ENCODE results near the gene FBP2. TPM values are rescaled to one million over a fixed set of nuclear protein-coding genes. Genes with fewer than 3 reads are reported as not detected.
A peak's percentile ranks its signal among the peaks of the same experiment; 100 is the strongest.

The FBP2 gene
- total and polyA plus RNA-seq, 2 of the 8 experiments (the other 6 are each of a cell fraction or from before 2014, with no cell fraction given), result not detected

DNA sequence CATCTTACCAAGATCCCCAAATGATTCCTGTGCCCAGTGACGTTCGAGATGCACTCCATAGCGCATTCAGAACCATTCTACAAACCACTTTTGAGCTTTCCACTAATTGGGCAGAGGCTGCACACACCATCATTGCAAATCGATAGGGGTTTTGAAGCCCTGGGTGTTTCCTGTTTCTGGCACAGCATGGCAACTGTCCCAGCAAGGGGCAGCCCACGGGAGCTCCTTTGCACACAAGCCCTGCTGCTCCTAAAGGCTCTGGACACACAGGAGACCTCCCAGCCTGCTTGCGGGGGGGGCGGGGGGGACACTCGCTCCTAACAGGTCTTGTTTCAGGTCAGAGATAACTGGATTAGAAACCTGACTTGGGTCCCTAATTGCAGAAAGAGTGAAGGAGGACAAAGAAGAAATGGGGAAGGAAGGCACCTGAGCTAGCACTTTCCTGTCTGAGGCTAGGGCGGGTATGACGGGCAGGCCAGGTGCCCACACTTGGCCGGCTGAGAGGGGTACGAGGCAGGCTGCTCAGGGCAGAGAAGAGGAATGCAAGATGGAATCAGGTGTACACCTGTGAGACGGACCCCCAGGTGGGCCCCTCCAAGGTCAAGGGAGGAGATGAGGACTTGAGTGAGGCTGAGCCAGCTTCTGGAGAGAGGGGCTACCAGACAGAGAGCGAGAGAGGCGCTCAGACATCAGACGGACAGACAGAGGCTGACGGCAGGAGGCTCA lies 44.9 kb upstream of the FBP2 start:
- no peaks in the 10 kb centered on the region for H3K79me2 ChIP-seq (ENCODE audit: control insufficient read depth in 1 of 2, insufficient read depth in 2 of 2, low read length in 2 of 2)
- H3K9ac ChIP-seq (replicated peaks in 1 of 4; ENCODE audit: extremely low read depth in 1 of 4, low read depth in 3 of 4, low read length in 3 of 4), result no peak overlapping the region; a peak in 1 of 7 replicates
- H4K5ac ChIP-seq (ENCODE audit: insufficient read length, low read depth, low read length), result no peak overlapping the region
- no peak overlapping the region for H4K91ac ChIP-seq (replicated peaks; ENCODE audit: insufficient read length, low read length)
- H2BK12ac ChIP-seq (ENCODE audit: low read depth, low read length), result no peak overlapping the region; the same call in 1 of the 2 replicates
- CTCF ChIA-PET (ENCODE audit: partially characterized antibody), result interaction anchor here (1.0 to 2.5 kb wide), 8 partner anchors 10 to 43 kb away, joined by 3 to 11 read pairs (median 4); no protein-coding TSS in a partner anchor
- H3K56ac ChIP-seq (replicated peaks; ENCODE audit: insufficient read length, low read depth, low read length), result no peak overlapping the region
- no peak overlapping the region for H2AK5ac ChIP-seq (ENCODE audit: low read depth, low read length)
- no peak for DNase-seq (ENCODE audit: low read depth in 1 of 2, low spot score in 2 of 2)
- peaks cover 16% of the 10 kb centered on the region; the same call in 1 of the 2 replicates for H3K23me2 ChIP-seq (ENCODE audit: low read depth, low read length)
- H2BK15ac ChIP-seq (ENCODE audit: low read length), result no peak overlapping the region
- no peak overlapping the region for H3K14ac ChIP-seq (ENCODE audit: insufficient read length)
- H3K18ac ChIP-seq (ENCODE audit: extremely low read depth, low read length), result peak overlapping the region; percentile 19
- H3K79me1 ChIP-seq (ENCODE audit: low read depth, low read length), result no peaks in the 10 kb centered on the region
- H2BK20ac ChIP-seq (ENCODE audit: low read length), result no peak overlapping the region
- H3K4ac ChIP-seq (replicated peaks; ENCODE audit: insufficient read length, low read depth, low read length), result no peak overlapping the region
- no peak overlapping the region for H3K23ac ChIP-seq (ENCODE audit: insufficient read length)
- no peak overlapping the region for H3K27ac ChIP-seq (ENCODE audit: low read depth, low read length)
- H3K4me1 ChIP-seq (replicated peaks in 1 of 4; ENCODE audit: control insufficient read depth in 3 of 4, insufficient read depth in 4 of 4, low read length in 3 of 4), result peaks cover 3 to 16% (median 8%) of the 10 kb centered on the region in 4 experiments
- no peak for FAIRE-seq
- POLR2A ChIA-PET (ENCODE audit: partially characterized antibody), result interaction anchor here (1.1 to 1.9 kb wide), 3 partner anchors 10 to 84 kb away, joined by 3 to 4 read pairs (median 4); partner anchors contain the start of gene PCAT7
- no peak for TF ChIP-seq EP300 (IDR thresholded peaks at IDR 0.05; ENCODE audit: borderline replicate concordance in 1 of 2, low read depth in 2 of 2, low read length in 2 of 2)
- TF ChIP-seq EZH2 (IDR thresholded peaks at IDR 0.05; ENCODE audit: low read depth, low read length, severe bottlenecking), result peak; percentile 74
- no peaks in the 10 kb centered on the region for H4K20me1 ChIP-seq (replicated peaks in 1 of 2; ENCODE audit: control insufficient read depth in 1 of 2, insufficient read depth in 2 of 2, low read length in 2 of 2)
- H3K4me3 ChIP-seq (ENCODE audit: extremely low read depth in 1 of 4, insufficient read depth in 2 of 4, low read depth in 3 of 4, low read length in 4 of 4), result peak overlapping the region; percentile 39 to 63 (median 54)
- no peak overlapping the region for H4K8ac ChIP-seq (ENCODE audit: extremely low read depth, insufficient read depth, low read length)
- peak overlapping the region; percentile 85 to 89 for H3K4me2 ChIP-seq (ENCODE audit: insufficient read depth in 1 of 2, low read depth in 2 of 2, low read length in 2 of 2)
- no peaks in the 10 kb centered on the region for H3K9me3 ChIP-seq (ENCODE audit: insufficient read depth in 2 of 2, low read depth in 1 of 2, low read length in 1 of 2)
- H3K27me3 ChIP-seq (replicated peaks in 1 of 4; ENCODE audit: control insufficient read depth in 3 of 4, extremely low read depth in 1 of 4, insufficient read depth in 3 of 4, low read length in 3 of 4), result peaks cover 27 to 55% (median 50%) of the 10 kb centered on the region in 4 experiments
- no peak overlapping the region for H2BK120ac ChIP-seq (replicated peaks; ENCODE audit: low read depth, low read length)
- no peak overlapping the region for H2BK5ac ChIP-seq (ENCODE audit: low read depth, low read length)
- H2AFZ ChIP-seq (ENCODE audit: low read length), result peak overlapping the region; percentile 3; the same call in 1 of the 2 replicates
- no peaks in the 10 kb centered on the region for H3K36me3 ChIP-seq (ENCODE audit: control insufficient read depth in 2 of 4, insufficient read depth in 4 of 4, low read length in 3 of 4)
- WGBS, 2 experiments (ENCODE audit: extremely low coverage in 1 of 2, insufficient coverage in 1 of 2, insufficient read length in 1 of 2, insufficient replicate concordance in 2 of 2, low coverage in 1 of 2, low lambda C conversion rate in 2 of 2, missing lambda C conversion rate in 1 of 2), result 39% methylated on average over 17 of the region's 17 CpGs; no CpG with 5 or more reads in 1 of the 2 experiments

Data from H1 (cell line).